ENCODE measurements around the gene CST7.

GRCh38 chr20:24935766-24936525 is 13.1 kb upstream of the CST7 start:
- TF ChIP-seq EZH2 (IDR thresholded peaks at IDR 0.05; ENCODE audit: borderline replicate concordance, low read depth, low read length, severe bottlenecking) (no peak), CTCF (IDR thresholded peaks at IDR 0.05; ENCODE audit: borderline replicate concordance, extremely low read depth, low read length, poor library complexity, severe bottlenecking) (no peak)

Measured in DND-41 (cell line).